ENCODE data around the gene DPH7.
"Not testable (repeated sequence)": the region's sequence is repeated elsewhere in the genome, so short reads cannot be mapped to it uniquely, and the experiment has no call there.

DPH7 gene

DNA sequence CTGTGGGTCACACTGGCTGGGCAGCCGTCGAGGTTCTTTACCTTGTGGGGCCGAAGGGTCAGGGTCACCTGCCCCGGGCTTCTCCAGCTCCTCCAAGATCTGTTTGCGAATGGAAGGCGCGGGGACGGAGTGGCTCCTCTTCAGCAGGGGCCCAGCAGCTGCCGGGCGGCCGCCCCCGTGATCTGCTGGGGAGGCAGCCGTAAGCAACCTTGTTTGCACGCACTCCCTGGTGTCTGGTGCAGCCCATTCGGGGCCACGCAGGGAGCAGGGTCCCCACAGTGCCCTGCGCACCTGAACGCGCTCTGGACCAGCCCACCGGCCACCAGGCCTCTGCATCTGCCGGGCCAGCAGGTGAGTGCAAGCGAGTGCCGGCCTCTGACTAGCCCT, 63.4 kb downstream of the DPH7 start:
- DNase-seq, result no peak

GRCh38 chr9:137514691-137515337, 63.9 kb downstream of the DPH7 start:
- no peak for DNase-seq

- not testable (repeated sequence) for DNase-seq
These were observed 64.7 kb downstream of the DPH7 start for GRCh38 chr9:137513801-137514570.

DNA sequence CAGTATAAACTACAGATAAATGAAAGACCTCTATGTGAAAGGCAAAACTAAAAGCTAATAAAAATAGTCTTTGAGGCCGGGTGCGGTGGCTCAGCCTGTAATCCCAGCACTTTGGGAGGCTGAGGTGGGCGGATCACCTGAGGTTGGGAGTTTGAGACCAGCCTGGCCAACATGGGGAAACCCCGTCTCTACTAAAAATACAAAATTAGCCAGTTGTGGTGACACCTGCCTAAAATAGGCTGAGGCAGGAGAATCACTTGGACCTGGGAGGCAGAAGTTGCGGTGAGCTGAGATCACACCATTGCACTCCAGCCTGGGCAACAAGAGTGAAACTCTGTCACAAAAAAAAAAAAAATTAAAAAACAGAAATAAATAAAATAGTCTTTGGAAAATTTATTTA, 65.6 kb downstream of the DPH7 start:
- not testable (repeated sequence) for DNase-seq

- DNase-seq, result no peak
These were observed 66.8 kb downstream of the DPH7 start for GRCh38 chr9:137511758-137512463.

DNA sequence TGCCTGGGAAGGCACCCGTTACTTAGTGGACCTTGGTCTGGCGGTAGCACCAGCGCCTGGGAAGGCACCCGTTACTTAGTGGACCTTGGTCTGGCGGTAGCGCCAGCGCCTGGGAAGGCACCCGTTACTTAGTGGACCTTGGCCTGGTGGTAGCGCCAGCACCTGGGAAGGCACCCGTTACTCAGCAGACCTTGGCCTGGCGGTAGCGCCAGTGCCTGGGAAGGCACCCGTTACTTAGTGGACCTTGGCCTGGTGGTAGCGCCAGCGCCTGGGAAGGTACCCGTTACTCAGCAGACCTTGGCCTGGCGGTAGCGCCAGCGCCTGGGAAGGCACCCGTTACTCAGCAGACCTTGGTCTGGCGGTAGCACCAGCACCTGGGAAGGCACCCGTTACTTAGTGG, 67.6 kb downstream of the DPH7 start:
- not testable (repeated sequence) for DNase-seq

- no peak for DNase-seq
These were observed 69.5 kb downstream of the DPH7 start for GRCh38 chr9:137509198-137509597.

- no peak for DNase-seq
These were observed 72.0 kb downstream of the DPH7 start for GRCh38 chr9:137506702-137507171.

DNA sequence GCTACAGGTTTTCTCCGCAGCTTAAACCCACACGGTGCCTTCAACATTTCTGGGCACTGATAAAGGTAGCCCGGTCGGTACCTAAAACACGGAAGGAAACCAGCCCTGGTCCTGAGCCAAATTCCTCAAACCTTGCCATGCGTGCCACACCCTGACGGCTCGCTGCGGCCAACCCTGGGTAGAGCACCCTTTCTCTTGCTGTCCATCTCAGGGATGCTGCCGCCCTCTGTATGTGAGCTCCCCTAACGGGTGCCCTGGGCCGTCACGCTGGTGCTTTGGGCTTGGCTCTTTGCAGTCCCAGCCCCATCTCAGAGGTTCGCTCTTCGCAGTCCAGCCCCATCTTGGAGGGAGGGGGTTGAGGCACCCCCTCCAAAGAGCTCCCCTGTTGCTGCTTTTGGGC, 72.5 kb downstream of the DPH7 start:
- no peak for DNase-seq

DNA sequence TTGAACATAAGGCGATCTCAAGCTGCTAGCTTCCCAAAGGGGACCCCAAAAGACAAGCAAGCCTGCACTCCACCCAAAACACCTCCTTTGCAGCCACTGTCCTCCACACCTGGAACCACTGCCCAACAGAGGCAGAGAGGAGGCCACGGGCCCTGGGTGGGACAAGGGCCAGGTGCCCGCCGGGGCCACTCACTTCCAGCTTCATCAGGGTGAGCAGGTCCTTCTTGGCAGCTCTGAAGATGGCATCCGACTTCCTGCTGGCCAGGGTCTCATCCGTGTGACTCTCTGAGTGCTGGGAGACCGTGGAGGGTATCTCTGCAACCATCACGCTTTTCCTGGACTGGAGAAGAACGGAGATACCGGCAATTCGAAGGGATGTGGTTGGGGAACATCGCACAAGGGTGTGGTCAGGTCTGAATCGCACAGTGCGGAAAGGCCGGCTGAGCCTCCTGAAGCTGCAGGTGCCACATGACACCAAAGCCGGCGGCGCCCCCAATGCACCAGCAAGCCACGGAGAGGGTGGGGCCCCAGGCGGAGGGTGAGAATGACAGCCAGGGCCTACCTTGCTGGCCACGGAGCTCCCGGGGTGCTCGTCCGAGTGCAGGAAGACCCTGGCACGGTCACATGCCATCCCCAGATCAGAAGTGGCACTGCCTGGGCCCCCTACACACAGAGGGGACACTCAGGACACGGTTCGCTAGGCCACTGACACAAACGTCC, 73.1 kb downstream of the DPH7 start:
- DNase-seq, result no peak
